Choroid plexus epithelial cell (primary cell): ENCODE results near the gene WWOX.

Experiments
- DNase-seq: peaks from one replicate; pipeline ENCODE4 v3.0.0-alpha.2; 2010; ENCODE audit warnings: low read depth
- H3K4me3 ChIP-seq: 2 replicates; pipeline ENCODE4 v1.5.1; 2011; ENCODE audit warnings: low read depth, mild to moderate bottlenecking, control low read depth, low read length, moderate library complexity
- CTCF ChIP-seq: conservative IDR thresholded peaks from 2 replicates; pipeline ENCODE4 v1.5.1; 2011; ENCODE audit warnings: low read depth, mild to moderate bottlenecking, control low read depth, inconsistent platforms, low read length, moderate library complexity

WWOX gene

DNA sequence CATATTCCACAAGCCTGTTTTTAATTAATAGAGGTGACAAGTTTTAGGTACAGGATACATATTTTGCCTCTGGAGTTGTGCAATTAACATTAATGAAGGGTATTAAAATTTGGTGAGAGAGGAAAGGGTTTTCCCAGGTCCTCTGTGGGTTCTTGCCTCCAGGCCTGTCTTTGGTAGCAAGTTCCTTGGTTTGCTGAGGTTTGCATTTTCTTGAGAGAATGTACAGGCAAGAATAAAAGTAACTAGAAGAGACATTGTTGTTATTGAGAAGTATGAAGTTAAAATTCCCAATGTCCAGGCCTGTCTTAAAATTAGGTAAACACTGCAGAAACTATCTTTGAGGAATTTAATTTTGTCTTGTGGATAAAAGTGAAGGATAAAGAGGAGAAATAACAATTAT, 316.9 kb downstream of the WWOX start:
- no peak overlapping the region for H3K4me3 ChIP-seq
- no peak for TF ChIP-seq CTCF
- no peak for DNase-seq

- DNase-seq = no peak
- TF ChIP-seq CTCF = no peak
- H3K4me3 ChIP-seq = no peak overlapping the region
Observed at GRCh38 chr16:78421181-78421708, 321.8 kb downstream of the WWOX start.

DNA sequence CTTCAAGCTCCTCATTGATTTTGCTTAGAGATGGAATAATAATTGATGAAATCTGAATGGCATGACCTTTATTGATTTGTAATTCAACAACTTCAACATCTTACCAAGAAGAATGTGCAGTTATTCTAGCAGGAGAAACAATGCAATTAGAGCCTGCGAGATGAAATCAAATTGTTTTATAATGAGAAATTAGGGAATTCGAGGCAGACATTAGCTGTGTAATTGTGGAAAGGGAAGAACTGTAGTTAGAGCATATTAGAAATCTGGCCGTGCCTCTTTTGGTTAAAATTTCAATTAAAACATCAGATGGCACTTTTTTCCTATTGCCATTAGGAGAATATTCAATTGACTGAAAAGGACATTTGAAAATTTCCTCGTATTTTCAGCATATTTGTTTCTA, 325.8 kb downstream of the WWOX start:
- no peak overlapping the region for H3K4me3 ChIP-seq
- no peak for TF ChIP-seq CTCF
- no peak for DNase-seq

DNA sequence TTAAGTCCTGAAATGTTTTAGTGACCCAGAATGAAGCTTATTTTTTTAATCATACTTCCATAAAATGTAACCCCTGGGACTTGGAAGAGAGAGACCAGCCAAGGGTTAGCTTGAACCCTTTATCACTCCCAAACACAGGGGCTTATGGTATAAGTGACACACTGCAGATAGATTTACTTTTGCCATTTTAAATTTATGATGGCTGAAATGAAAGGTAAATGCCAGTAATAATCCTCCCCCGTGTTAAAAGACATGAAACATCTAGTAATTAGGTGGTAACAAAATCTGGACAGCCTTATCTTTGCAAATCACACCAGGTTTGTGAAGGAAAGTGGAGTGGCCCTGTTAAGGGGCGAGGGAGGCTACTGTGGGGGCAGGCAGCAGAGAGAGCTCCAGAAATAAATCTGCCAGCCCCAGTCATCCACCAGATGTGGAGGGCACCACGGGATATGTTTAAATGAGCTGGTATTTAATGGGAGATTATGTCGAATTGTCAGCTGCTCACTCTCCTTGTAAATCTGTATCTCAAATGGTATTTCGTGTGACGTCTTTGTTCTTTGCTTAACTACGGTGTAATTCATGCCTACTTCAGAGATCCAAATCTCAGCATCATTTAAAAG, 326.5 kb downstream of the WWOX start:
- no peak for DNase-seq
- no peak for TF ChIP-seq CTCF
- H3K4me3 ChIP-seq = no peak overlapping the region

GRCh38 chr16:78428193-78428592, 328.7 kb downstream of the WWOX start:
- no peak for TF ChIP-seq CTCF
- H3K4me3 ChIP-seq = no peak overlapping the region
- DNase-seq = no peak

DNA sequence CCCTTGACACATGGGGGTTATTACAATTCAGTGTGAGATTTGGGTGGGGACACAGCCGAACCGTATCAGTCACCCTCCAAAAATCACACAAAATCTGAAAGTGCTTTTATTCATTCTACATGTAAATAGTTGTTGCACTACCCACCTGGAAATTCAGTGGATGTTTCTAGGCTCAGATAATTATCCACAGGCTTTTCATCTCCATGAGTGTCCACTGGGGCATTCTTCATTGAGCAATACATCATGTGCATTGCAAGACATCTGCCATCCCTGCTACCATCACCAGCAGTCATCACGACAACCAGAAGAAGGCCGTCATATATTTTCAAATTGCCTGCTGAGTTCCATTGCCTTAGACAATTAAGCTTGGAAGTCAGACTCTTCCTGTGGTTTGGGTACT, 330.8 kb downstream of the WWOX start:
- no peak for DNase-seq
- H3K4me3 ChIP-seq = no peak overlapping the region
- TF ChIP-seq CTCF = no peak

DNA sequence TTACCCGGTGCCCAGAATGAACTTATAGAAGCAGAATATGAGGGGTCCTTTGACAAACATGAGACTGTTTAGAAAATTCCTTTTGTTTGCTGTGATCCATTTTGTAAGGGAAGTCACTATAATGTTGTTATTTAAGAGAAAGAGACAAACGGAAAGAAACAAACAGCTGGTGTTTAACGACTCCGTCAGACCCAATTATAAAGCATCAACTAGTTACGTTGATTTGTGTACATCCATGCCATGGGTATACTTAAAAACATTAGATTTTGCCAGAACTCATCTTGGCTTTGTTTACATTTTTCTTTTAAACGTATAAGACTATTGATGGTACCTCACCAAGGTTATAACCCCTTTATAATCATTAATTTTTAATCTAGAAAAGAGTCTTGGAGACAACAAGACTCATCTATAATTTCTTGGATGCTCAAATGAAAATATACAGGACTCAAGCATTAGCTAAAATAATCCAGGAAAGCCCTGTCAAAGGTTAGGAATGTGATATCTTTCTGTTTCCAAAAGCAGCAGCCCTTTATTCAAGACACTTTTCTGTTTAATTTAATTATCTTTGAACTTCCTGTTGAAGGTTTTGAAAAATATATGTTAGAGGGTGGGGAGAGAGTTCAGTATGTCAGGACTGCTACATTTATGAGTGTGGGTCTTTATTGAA, 331.7 kb downstream of the WWOX start:
- no peak overlapping the region for H3K4me3 ChIP-seq
- TF ChIP-seq CTCF = no peak
- DNase-seq = no peak
